AG09319 (cell line): Measurements from ENCODE around the gene DNAJC21.
"Not testable (repeated sequence)": the region's sequence is repeated elsewhere in the genome, so short reads cannot be mapped to it uniquely, and the experiment has no call there.

Experiments
- DNase-seq: peaks from one replicate; pipeline ENCODE4 v3.0.0-alpha.2; 2010; ENCODE audit warnings: low read depth; ENCODE audit errors: extremely low read depth
- TF ChIP-seq, protein P1 (sequence below): IDR thresholded peaks from 2 replicates; pipeline ENCODE4 v1.5.1; 2011; ENCODE audit warnings: low read depth, mild to moderate bottlenecking, inconsistent platforms, low read length, moderate library complexity

Gene DNAJC21

DNA sequence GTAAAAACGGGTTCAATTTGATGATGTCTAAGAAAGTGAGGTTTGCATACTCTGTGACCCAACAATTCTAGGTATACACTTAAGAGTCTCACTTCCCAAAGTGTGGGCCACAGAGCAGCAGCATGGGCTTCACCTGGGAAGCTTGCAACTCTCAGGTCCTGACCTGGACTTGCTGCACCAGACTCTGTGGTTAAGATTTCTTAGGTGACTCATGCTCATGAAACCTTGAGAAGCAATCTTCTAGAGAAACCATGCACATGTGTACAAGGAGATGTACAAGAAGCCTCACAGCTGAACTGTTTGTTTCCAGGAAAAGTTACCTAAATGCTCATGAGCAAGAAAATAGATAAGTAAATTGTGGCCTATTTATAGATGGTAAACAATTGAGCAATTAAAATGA, 30.0 kb downstream of the DNAJC21 start:
- DNase-seq, result no peak
- TF ChIP-seq, protein P1, sequence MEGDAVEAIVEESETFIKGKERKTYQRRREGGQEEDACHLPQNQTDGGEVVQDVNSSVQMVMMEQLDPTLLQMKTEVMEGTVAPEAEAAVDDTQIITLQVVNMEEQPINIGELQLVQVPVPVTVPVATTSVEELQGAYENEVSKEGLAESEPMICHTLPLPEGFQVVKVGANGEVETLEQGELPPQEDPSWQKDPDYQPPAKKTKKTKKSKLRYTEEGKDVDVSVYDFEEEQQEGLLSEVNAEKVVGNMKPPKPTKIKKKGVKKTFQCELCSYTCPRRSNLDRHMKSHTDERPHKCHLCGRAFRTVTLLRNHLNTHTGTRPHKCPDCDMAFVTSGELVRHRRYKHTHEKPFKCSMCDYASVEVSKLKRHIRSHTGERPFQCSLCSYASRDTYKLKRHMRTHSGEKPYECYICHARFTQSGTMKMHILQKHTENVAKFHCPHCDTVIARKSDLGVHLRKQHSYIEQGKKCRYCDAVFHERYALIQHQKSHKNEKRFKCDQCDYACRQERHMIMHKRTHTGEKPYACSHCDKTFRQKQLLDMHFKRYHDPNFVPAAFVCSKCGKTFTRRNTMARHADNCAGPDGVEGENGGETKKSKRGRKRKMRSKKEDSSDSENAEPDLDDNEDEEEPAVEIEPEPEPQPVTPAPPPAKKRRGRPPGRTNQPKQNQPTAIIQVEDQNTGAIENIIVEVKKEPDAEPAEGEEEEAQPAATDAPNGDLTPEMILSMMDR, result no peak

DNA sequence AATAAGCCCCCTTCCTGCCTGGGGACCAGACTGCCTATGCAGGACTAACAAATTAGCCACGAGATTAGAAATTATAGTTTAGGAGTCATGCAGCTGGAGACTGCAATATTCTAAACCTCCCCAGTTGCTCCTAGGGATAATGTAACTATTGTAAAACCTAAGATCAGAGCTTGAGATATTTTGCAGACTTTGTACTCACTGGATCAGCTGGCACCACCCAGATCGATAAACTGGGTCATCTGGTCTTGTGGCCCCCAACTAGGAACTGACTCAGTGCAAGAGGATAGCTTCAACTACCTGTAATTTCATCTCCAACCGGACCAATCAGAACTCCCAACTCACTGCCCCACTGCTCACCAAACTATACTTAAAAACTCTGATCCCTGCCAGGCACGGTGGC, 38.2 kb downstream of the DNAJC21 start:
- TF ChIP-seq, protein P1, result no peak
- no peak for DNase-seq

DNA sequence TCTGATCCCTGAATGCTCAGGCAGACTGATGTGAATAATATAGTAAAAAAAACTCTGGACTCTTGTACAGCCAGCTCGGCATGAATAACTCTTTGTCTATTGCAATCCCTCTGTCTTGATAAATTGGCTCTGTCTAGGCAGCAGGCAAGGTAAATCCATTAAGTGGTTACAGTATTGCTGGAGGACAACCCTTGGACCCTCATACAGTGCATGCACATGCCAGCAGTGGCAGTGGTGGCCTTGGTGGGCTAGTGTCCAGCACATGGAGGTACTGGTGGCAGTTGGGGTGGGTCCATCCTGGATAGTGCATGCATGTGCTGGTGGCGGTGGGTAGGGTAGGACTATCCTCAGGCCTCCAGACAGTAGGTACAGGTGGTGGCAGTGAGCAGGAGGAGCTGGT, 38.9 kb downstream of the DNAJC21 start:
- no peak for DNase-seq
- TF ChIP-seq, protein P1, result no peak

DNA sequence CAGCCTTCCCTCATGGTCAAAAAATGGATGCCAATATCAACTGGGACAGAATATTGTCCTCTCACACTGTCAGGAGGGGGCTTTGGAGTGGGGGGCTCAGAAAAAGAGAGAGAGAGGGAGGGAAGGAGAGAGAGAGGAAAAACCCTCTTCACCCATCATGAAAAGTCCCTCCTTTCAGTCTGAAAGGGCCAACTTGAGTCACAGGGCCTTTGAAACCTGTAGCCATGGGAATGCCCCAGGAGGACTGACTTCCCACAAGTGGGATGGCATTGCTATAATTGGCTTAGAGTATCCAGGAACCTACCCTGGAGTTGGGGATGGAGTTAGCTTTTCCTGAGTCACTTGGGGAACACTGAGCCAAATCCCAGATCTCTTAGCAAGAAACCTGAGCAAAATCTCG, 41.2 kb downstream of the DNAJC21 start:
- no peak for DNase-seq
- TF ChIP-seq, protein P1, result no peak

DNA sequence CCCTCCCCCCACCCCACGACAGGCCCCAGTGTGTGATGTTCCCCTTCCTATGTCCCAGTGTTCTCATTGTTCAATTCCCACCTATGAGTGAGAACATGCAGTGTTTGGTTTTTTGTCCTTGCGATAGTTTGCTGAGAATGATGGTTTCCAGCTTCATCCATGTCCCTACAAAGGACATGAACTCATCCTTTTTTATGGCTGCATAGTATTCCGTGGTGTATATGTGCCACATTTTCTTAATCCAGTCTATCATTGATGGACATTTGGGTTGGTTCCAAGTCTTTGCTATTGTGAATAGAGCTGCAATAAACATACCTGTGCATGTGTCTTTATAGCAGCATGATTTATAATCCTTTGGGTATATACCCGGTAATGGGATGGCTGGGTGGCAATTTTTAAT, 42.3 kb downstream of the DNAJC21 start:
- DNase-seq, result not testable (repeated sequence)

DNA sequence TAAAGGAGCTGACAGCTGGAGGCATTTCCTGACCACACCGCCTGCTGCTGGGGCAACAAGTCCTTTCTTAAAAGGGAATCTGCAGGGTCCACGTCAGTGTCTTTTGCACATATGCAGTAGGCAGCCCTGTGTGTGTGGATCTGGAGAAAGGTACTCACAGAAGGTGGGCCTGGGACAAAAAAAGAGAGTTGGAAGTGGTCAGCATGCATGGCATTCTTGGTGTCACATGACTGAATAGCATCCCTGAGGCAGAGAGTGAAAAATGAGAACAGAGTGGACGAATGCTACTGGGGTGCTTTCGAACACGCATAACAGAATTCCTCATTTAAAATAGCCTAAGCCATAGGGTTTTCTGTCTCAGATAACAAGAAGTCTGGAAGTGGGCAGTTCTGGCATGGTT, 47.0 kb downstream of the DNAJC21 start:
- TF ChIP-seq, protein P1, result no peak
- DNase-seq, result no peak

DNA sequence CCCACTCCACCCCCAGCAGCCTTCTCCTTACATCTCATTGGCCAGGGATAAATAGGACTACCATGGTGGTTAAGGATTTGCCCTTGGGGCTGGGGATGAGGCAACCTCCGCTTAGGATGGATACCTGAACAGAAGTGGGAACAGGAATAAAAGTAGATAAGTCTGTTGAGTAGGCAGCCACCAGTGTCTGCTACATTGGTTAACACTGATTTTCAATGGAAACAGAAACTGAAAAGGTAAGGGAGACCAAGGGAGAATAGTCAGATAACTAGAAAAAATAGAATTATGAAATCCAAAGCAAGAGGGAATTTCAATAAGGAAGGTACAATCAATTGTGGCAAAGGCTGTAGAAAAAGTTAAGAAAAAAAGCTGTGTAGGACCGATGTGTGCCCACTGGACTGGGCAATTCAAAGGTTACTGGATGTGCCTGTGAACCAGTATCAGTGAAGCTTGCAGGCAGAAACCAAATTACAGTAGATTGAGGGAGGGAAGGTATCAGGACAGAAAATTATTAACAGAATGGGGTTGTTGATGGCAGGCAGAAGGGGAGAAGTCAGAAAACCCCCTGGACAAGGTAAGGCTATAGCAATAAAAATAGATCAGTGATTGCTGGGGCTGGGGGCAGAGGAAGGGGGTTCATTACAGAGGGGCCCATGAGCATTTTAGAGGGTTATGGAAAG, 48.7 kb downstream of the DNAJC21 start:
- TF ChIP-seq, protein P1, result no peak
- no peak for DNase-seq

DNA sequence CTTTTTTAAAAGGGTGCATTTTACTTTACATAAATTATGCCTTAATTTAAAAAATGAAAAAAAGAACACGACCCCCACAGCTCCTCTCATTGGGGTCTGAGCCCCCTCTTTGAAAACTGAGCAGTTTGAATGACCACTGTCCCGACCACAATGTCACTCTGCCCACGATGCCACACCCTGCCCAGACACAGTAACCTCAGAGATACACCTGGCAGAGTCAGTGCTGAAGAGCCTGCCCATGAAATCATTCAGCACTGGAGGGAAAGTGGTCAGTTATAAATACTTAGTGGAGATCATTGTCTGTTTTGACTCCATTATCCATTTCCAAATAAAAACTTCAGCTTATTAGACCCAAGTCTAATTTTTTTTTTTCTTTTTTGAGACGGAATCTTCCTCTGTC, 49.3 kb downstream of the DNAJC21 start:
- DNase-seq, result no peak
- TF ChIP-seq, protein P1, result no peak
